Glomerular visceral epithelial cell (primary cell): ENCODE results near the gene ZDHHC21.
"Not testable (repeated sequence)": the region's sequence is repeated elsewhere in the genome, so short reads cannot be mapped to it uniquely, and the experiment has no call there.

Experiments
- DNase-seq: peaks from one replicate; pipeline ENCODE4 v3.0.0-alpha.2; 2016; ENCODE audit errors: extremely low spot score

The ZDHHC21 gene

GRCh38 chr9:14682616-14683015, 10.6 kb downstream of the ZDHHC21 start:
- DNase-seq, result not testable (repeated sequence)

GRCh38 chr9:14678776-14679175, 14.5 kb downstream of the ZDHHC21 start:
- no peak for DNase-seq

- DNase-seq, result no peak
Observed at GRCh38 chr9:14677872-14678271, 15.4 kb downstream of the ZDHHC21 start.

- DNase-seq, result no peak
Observed at GRCh38 chr9:14677396-14677795, 15.8 kb downstream of the ZDHHC21 start.

- no peak for DNase-seq
Observed at GRCh38 chr9:14674630-14675029, 18.6 kb downstream of the ZDHHC21 start.

GRCh38 chr9:14671377-14671776, 21.9 kb downstream of the ZDHHC21 start:
- no peak for DNase-seq

- DNase-seq, result no peak
Observed at GRCh38 chr9:14670718-14671117, 22.5 kb downstream of the ZDHHC21 start.

- not testable (repeated sequence) for DNase-seq
Observed at GRCh38 chr9:14664022-14664421, 29.2 kb downstream of the ZDHHC21 start.

- no peak for DNase-seq
Observed at GRCh38 chr9:14662060-14662453, 31.2 kb downstream of the ZDHHC21 start.

GRCh38 chr9:14661421-14662059, 31.7 kb downstream of the ZDHHC21 start:
- peak; percentile 26 for DNase-seq

- DNase-seq, result no peak
Observed at GRCh38 chr9:14660721-14661120, 32.5 kb downstream of the ZDHHC21 start.

GRCh38 chr9:14654932-14655331, 38.3 kb downstream of the ZDHHC21 start:
- DNase-seq, result no peak

- DNase-seq, result no peak
Observed at GRCh38 chr9:14653511-14653910, 39.7 kb downstream of the ZDHHC21 start.

GRCh38 chr9:14652729-14653377, 40.4 kb downstream of the ZDHHC21 start:
- DNase-seq, result peak; percentile 7

GRCh38 chr9:14650596-14650995, 42.6 kb downstream of the ZDHHC21 start:
- DNase-seq, result no peak

GRCh38 chr9:14645648-14646047, 47.6 kb downstream of the ZDHHC21 start:
- no peak for DNase-seq

GRCh38 chr9:14640967-14641366, 52.3 kb downstream of the ZDHHC21 start:
- no peak for DNase-seq

GRCh38 chr9:14640294-14640693, 52.9 kb downstream of the ZDHHC21 start:
- DNase-seq, result no peak

GRCh38 chr9:14633906-14634565, 59.2 kb downstream of the ZDHHC21 start:
- DNase-seq, result no peak

GRCh38 chr9:14633148-14633547, 60.1 kb downstream of the ZDHHC21 start:
- DNase-seq, result no peak

- DNase-seq, result no peak
Observed at GRCh38 chr9:14627513-14627912, 65.7 kb downstream of the ZDHHC21 start.

- no peak for DNase-seq
Observed at GRCh38 chr9:14618836-14619420, 74.3 kb downstream of the ZDHHC21 start.
